G401 (cell line): ENCODE measurements around the gene WDR27. TPM values are rescaled to one million over a fixed set of nuclear protein-coding genes. Genes with fewer than 3 reads are reported as not detected.
"Not testable (repeated sequence)": the region's sequence is repeated elsewhere in the genome, so short reads cannot be mapped to it uniquely, and the experiment has no call there.

Experiments used
- DNase-seq: peaks from one replicate; pipeline ENCODE4 v3.0.0-alpha.2; 2015; ENCODE audit warnings: low spot score
- in situ Hi-C: cut with HindIII; loops from 2 replicates; pipeline ENCODE4 v1.10.0; 2016; ENCODE audit warnings: low sequenced_read_pairs, mixed read lengths
- total RNA-seq: library from RNA; depleted of rRNA; stranded (reverse); fragments of >200 nt; shearing (Covaris generic); gene quantifications from 2 replicates; pipeline ENCODE4 v1.2.3, GENCODE V29; 2014

WDR27 gene
- total RNA-seq, 1 experiment from 2014 or later, result 20.9 TPM

DNA sequence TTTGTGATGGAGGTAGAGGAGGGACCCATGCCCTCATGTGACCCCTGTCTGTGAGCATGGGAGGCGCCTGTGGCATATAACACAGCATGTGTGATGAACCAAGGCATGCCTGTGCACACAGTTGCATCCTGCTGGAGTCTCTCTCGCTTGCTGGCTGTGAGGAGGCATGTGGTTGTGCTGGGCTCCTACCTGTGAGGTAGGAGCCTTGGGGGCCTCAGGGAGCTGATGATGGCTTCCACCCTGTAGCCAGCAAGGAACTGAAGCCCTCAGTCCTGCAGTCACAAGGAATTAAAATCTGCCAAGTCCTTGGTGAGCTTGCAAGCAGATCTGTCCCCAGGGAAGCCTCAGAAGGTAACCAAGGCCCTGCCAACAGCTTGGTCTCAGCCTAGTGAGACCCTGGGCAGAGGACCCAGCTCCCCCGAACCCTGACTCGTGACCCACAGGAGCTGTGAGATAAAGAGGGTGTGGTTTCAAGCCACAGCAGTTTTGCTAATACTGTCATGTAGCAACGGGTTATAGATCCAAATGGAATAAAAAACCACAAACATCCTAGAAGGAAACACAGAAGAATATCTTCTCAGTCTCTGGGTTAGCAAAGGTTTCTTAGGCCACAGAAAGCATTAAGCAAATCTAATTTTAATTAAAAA, 145.7 kb downstream of the WDR27 start:
- DNase-seq, result no peak
- in situ Hi-C loops, result no loop called here

DNA sequence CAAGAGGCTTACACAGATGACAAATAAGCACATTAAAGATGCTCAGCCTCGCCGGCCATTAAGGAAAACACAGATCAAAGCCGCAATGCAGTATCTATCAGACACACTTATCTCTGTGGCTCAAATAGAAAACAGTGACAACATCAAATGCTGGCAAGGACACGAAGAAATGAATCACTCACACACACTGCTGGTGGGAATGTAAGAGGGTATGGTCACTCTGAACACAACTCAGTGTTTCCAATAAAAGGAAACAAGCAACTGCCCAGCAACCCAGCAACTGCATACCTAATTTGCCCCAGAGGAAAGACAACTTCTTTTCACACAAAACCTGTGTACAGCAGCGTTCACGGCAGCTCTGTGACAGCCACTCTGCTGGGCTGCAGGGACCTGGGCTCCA, 155.8 kb downstream of the WDR27 start:
- in situ Hi-C loops, result no loop called here

DNA sequence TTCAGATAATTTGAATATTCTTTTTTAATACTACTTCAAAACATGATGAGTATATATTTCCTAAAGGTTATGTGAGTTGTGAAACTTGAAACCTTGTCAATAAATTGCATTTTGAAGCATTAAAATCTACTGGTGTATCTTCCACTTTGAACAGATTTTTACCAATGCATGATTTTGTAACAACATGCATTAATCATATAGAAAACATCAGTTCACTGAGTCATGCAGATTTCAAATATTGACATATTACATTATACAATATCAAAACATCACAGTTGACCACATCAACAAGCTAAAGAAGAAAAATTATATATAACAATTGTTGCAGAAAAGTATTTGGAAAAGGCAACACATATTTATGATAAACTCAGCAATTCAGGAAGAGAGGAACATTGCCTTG, 158.1 kb downstream of the WDR27 start:
- in situ Hi-C loops, result no loop called here
- DNase-seq, result no peak

More for the DNA sequence above, 155.8 kb downstream of the WDR27 start:
- DNase-seq, result no peak

DNA sequence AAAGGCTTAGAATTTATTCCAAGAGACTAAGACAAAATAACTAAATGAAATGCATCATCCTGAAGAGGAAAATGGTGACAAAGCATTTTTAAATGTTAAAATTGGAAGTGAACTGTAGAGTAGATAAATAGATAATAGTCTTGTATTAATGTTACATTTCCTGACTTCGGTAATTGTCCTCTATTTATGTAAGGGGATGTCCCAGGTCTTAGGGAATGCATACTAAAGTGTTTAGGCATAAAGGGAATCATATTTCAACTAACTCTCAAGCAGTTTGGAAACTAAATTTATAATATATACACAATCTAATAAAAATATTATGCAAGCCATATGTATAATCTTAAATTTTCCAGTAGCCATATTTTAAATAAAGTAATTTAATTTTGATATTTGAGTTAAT, 159.3 kb downstream of the WDR27 start:
- DNase-seq, result no peak
- in situ Hi-C loops, result no loop called here

DNA sequence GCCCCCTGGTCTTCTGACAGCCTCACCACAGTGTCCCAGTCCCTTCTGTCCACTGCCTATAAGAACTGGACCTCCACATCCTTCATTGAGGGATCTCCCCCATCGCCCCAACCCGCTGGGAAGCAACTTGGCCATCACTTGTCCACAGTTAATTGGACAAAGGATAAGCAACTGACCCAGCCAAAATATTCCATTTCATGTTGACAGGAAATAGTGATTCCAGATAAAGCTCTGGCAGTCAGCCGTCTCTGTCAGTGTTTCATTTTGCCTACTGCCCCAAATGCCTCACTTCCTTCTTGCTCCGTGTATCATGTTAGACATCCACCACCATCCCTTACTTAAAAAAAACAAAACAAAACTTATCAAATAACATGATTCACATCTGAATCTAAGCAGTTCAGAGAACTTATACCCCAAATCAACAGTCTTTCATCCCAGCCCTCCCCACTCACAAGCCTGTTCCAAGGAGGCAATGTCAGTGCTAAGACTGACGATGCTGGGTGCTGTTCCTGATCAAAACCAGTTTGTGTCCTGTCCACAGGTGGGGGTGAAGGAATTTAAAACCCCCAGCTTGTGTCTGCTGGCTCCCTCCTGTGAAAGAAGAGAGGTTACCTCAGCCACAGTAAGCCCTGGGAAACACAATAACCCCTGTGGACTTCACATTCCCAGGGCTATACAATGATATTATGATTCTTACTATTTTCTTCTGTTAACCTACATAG, 162.5 kb downstream of the WDR27 start:
- in situ Hi-C loops, result no loop called here
- DNase-seq, result no peak

DNA sequence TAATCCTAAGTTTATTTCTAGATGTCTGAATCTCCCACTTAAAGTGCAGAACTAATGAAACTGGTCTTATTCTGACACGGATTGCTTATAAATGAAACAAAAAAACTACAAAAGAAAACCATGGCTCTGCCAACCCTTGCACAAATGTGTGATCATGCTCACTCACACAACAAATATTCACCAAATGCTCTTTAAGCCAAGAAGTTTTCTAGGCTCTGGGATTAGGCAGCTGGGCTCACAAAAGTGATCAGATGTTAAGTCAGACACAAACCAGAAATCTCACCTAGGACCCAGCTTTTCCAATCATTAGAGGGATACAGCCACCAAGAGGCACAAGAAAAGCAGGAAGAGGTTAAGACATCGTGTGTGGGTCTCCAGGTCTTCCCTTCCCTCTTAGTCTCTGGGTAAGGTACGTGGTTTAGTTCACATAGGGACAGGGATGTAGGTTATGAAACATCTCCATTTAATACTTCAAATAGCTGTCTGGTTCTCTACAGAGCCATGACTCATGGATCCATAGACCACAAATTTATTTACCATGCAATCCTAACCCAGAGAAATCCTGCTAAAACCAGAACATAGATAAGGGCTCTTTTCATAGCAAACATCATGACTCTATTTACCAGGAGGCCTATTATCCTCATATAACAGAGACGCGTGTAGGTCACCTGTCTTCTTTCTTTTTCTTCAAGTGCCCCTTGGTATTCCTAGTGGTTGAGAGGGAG, 165.2 kb downstream of the WDR27 start:
- in situ Hi-C loops, result no loop called here

DNA sequence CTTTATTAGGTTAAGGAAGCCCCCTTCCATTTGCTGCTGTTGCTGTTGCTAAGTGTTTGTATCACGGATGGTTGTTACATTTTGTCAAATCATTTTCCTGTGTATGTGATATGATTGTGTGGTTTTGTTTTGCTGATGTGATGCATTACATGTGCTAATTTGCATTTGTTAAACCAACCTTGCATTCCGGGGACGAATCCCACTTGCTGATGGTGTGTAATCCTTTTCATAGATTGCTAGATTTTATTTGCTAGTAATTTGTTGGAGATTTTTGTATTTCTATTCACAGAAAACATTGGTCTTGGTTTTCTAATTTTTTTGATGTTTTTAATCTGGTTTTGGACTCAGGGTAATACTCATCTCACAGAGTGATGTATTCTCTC, 167.8 kb downstream of the WDR27 start:
- DNase-seq, result no peak
- in situ Hi-C loops, result no loop called here

More for the DNA sequence above, 165.2 kb downstream of the WDR27 start:
- no peak for DNase-seq

DNA sequence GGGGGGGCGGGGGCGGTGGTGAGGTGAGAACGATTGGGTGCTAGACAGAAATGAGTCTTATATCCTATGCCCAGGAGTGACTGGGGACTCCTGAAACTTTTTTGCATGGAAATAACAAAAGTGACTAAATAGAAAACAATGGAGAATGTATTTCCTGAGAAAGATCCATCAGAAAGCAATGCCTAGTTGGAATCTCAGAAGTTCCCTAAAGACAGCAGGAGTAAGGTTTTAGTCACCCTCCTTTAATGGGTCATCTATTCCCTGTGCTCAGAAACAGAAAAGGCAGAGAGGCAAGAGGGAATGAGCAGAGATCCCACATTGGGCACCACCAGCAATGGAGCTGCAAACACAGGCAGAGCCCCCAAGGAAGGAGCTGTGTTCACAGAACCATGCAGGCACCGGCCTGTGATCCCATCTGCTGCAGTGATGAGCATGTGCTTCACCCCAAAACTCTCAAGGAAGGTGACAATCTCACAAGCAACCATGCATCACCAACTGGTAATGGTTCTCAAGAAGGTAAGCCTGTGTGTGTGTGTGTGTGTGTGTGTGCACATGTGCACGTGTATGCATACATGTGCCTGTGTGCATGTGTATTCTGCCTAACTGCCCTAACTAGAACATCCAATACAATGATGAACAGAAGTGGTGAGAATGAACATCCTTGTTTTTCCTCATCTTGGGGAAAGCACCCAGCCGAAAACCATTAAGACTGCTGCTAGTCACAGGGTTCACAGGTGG, 168.4 kb downstream of the WDR27 start:
- in situ Hi-C loops, result no loop called here
- DNase-seq, result no peak

DNA sequence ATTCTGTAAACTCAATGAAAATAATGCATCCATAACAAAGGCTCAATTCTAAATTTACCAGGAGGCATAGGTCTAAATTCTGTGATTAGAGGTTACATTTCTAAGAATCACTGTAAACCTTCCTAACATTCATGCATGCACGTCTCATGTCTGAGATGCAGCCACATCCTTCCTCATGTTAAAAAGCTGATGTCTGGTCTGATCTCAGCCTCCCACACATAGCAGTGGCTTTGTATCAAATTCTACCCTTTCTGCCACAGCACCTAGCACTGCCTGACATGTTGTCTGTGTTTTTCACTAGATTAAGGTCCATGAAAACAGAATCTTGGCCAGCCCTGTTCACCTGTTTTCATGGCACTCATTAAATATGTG, 171.1 kb downstream of the WDR27 start:
- no peak for DNase-seq
- in situ Hi-C loops, result no loop called here

DNA sequence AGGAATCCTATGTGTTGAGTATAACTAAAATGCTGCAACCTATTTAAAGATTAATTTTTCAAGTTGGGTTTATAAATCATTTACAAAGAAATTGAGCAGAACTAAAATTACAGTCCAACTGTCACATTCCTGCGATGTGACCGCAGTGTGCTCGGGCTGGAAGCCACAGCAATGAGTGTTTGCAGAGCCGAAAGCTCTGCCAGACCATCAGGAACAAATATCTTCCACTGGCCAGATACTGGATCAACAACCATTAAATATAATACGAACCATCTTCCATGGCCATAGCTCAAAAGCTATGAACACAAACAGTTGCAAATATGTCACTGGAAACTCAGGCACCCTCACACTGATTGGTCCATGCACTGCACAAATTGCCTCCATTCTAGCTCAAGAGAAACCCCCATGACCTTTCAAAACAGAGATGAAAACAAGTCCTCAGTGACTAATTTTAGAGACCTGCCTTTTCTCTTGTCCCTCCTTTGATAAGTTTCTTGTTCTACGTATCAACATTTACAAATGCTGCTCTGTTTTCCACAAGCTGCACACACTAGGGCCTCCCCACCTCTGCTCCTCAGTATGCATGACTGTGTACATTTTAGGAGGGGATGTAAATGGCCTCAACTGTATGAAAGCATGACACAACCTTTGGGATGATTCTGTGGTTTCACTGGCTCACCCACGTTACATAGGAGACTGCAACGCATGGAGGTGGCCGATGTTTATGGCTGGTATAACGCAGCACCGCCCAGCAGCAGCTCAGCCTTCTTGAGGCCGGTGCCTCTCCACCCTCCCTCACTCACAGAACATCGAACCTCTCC, 171.7 kb downstream of the WDR27 start:
- no peak for DNase-seq

DNA sequence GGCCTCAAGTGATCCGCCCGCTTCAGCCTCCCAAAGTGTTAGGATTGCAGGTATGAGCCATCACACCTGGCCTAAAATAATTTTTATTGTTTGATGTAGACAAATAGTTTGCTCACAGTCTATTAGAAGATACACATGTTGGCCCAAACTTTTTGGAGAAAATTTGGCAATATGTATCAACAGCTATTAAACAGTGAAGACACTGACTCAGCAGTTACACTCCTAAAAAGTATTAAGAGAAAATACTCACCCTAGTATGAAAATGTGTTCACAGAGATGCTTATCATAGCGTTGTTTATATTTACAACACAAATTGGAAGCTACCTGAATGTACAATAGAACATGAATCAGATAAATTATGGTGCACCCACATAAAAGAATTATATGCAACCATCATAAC, 173.1 kb downstream of the WDR27 start:
- no peak for DNase-seq
- in situ Hi-C loops, result no loop called here

More for the DNA sequence above, 171.7 kb downstream of the WDR27 start:
- in situ Hi-C loops, result no loop called here

DNA sequence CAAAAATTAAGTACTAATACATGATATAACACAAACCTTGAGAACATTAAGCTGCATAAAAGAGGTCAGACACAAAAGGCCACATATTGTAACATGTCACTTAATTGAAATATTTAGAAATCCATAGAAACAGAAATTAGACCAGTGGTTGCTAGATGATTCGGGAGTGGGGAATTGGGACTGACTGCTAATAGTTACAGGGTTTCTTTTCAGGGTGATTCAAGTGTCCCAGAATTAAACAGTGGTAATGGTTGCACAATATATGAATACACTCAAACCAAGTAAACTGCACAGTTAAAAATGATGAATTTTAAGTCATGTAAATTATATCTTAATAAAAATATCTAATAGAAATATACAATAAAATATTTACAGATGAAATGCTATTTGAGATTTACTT, 174.5 kb downstream of the WDR27 start:
- no peak for DNase-seq
- in situ Hi-C loops, result no loop called here

DNA sequence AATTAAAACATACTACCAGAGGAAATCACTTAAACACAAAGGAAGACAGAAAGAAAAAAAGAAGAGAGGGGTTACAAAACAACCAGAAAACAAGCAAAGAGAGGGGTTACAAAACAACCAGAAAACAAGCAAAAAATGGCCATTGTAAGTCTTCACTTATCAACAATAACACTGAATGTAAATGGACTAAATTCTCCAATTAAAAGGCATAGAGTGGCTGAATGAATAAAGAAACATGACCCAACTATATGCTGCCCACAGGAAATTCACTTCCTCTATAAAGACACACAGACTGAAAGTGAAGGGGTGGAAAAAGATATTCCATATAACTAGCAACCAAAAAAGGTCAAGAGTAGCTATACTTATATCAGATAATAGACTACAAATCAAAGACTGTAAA, 180.0 kb downstream of the WDR27 start:
- in situ Hi-C loops, result no loop called here
- DNase-seq, result no peak

DNA sequence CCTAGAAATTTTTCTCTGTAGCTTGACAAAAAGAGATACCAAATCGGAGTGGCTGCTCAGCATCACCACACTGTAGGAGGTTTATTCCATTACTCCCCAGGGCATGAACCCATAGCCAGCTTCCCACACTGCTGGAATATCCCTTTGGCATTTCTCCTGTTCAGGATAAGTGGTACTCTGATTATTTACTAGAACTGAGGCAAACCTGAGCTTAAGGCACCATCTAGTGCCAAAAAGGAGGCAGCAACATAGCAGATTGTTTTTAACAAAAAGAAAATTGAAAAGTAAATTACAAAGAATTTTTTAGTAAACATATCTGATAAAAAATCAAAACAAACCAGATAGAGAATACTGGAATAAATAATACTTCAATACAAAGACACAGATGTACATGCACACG, 181.7 kb downstream of the WDR27 start:
- in situ Hi-C loops, result no loop called here
- no peak for DNase-seq

DNA sequence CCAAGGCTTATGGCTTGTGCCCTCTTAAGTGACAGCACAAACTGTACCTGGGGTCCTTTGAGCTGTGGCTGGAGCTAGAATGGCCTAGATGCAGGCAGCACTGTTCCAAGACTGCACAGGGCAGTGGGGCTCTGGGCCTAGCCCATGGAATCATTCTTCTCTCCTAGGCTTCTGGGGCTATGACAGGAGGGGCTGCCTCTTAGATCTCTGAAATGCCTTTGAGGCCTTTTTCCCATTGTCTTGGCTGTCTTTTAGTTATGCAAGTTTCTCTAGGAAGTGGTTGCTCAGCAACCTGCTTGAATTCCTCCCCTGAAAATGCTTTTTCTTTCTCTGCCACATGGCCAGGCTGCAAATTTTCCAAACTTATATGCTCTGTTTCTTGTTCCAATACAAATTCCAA, 183.4 kb downstream of the WDR27 start:
- in situ Hi-C loops, result no loop called here
- DNase-seq, result no peak

DNA sequence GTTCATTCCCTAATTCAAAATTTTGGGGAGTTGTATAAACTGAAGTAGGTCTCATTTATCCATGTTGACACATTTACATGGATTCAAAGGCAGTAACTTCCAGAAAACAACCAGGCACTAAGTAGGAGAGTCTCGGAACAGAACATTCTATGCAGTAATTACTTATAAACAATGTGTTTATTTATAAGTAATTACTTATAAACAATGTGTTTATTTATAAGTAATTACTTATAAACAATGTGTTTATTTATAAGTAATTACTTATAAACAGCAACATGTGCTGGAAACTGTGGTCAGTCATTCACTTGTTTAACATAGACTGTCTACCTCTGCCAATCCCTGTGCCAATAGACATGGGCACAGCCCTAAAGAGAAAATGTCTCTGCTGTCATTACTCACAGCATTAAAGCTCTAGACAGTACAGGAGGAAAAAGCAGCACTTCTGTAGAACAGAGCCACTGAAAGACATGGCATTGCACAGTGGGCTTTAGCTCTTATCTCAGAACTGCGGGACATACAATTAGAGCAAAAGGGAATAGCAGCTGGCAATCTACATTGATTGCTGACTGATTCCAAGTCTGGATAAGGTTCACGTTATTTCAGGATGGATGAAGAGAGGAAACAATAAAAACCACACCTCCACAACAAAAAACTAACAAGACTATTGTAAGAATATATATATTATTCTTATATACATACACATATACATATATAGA, 188.2 kb downstream of the WDR27 start:
- no peak for DNase-seq
- in situ Hi-C loops, result no loop called here

DNA sequence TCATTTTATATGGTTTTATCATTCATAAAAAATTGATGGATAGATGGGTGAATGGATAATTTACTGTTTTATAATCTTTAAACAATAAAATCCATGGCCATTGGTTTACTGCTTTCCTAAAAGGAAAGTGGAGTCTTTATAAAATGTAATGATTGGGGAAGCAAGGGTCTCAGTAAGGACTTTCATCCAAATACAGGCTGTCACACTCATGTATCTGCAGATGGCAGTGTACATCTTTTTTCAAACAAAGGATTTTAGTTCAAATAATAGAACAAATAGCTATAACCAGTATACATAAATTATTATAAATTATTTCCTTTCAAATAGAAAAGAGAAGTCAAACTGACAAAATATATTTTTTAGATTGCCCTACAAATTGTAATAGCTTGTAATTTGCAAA, 190.0 kb downstream of the WDR27 start:
- not testable (repeated sequence) for DNase-seq

DNA sequence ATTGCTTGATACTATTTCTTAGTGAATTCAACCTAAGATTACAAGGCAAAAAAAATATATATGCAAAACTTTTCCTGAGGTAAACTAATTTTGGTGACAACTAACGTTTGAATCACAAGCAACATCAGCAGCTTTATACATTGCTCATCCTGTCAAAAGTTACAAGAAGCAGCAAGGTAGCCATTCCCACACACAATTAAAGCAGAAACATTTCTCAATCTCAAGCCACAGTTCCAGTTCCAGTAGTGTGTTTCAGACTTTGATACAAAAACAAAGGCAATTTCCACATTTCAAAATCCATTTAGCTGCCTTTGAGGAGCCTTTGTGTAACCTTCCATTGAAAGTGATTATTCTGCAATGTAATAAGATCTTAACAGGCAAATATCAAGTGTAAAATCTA, 191.0 kb downstream of the WDR27 start:
- in situ Hi-C loops, result no loop called here
- DNase-seq, result no peak

More for the DNA sequence above, 190.0 kb downstream of the WDR27 start:
- in situ Hi-C loops, result not testable (repeated sequence)
